GM19193 (cell line): Measurements from ENCODE around the gene PRKN.

Source experiments
- POLR2A ChIP-seq: IDR thresholded peaks from 4 replicates; pipeline ENCODE4 v1.6.1; 2011; ENCODE audit not compliant: insufficient read depth, insufficient read length; ENCODE audit errors: extremely low read depth

PRKN gene

GRCh38 chr6:161951126-161951525 lies 776.4 kb downstream of the PRKN start:
- TF ChIP-seq POLR2A = no peak

- no peak for TF ChIP-seq POLR2A
Observed at GRCh38 chr6:161949531-161949930, 778.0 kb downstream of the PRKN start.

GRCh38 chr6:161948462-161948861 lies 779.1 kb downstream of the PRKN start:
- TF ChIP-seq POLR2A = no peak

- no peak for TF ChIP-seq POLR2A
Observed at GRCh38 chr6:161947371-161947770, 780.2 kb downstream of the PRKN start.

- no peak for TF ChIP-seq POLR2A
Observed at GRCh38 chr6:161946461-161946860, 781.1 kb downstream of the PRKN start.

GRCh38 chr6:161943561-161943960 lies 784.0 kb downstream of the PRKN start:
- TF ChIP-seq POLR2A = no peak

GRCh38 chr6:161941565-161941964 lies 786.0 kb downstream of the PRKN start:
- TF ChIP-seq POLR2A = no peak

GRCh38 chr6:161940519-161940918 lies 787.0 kb downstream of the PRKN start:
- no peak for TF ChIP-seq POLR2A

GRCh38 chr6:161926324-161926723 lies 801.2 kb downstream of the PRKN start:
- no peak for TF ChIP-seq POLR2A

- TF ChIP-seq POLR2A = no peak
Observed at GRCh38 chr6:161924516-161925116, 803.0 kb downstream of the PRKN start.

- TF ChIP-seq POLR2A = no peak
Observed at GRCh38 chr6:161922631-161923119, 804.9 kb downstream of the PRKN start.

- no peak for TF ChIP-seq POLR2A
Observed at GRCh38 chr6:161921602-161922395, 805.8 kb downstream of the PRKN start.

- no peak for TF ChIP-seq POLR2A
Observed at GRCh38 chr6:161919691-161920090, 807.9 kb downstream of the PRKN start.

- no peak for TF ChIP-seq POLR2A
Observed at GRCh38 chr6:161918628-161919205, 808.8 kb downstream of the PRKN start.

- TF ChIP-seq POLR2A = no peak
Observed at GRCh38 chr6:161918109-161918531, 809.4 kb downstream of the PRKN start.

GRCh38 chr6:161917645-161918044 lies 809.9 kb downstream of the PRKN start:
- no peak for TF ChIP-seq POLR2A
